DOHH2 (cell line): ENCODE data around the gene SPZ1.

ENCODE experiments used
- EZH2phosphoT487 ChIP-seq: fragments of 200-600 bp; sonication (generic); IDR thresholded peaks from 2 replicates; pipeline ENCODE4 v1.6.1; 2017; ENCODE audit warnings: borderline replicate concordance, mild to moderate bottlenecking, antibody characterized with exemption, low read length, moderate library complexity, mixed read lengths
- TF ChIP-seq, protein P1 (sequence below): fragments of 200-600 bp; sonication (generic); IDR thresholded peaks from one replicate; pipeline ENCODE4 v1.5.1; 2014; ENCODE audit warnings: antibody characterized with exemption, mild to moderate bottlenecking, low read depth, low read length; ENCODE audit not compliant: poor library complexity, severe bottlenecking

DNA sequence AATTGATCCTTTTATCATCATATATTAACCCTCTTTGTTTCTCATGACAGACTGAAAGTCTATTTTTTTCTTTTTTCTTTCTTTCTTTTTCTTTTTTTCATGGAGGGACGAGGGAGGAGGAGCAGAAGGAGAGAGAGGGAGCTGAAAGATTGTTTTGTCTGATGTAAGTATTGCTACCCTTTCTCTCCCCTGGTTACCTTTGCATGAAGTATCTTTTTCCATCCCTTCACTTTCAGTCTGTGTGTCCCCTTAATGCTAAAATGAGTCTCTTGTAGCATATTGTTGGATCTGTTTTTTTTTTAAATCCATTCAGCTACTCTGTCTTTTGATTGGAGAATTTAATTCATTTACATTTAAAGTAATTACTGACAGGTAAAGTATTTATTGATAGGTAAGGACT is 36.4 kb upstream of the SPZ1 start:
- TF ChIP-seq, protein P1, sequence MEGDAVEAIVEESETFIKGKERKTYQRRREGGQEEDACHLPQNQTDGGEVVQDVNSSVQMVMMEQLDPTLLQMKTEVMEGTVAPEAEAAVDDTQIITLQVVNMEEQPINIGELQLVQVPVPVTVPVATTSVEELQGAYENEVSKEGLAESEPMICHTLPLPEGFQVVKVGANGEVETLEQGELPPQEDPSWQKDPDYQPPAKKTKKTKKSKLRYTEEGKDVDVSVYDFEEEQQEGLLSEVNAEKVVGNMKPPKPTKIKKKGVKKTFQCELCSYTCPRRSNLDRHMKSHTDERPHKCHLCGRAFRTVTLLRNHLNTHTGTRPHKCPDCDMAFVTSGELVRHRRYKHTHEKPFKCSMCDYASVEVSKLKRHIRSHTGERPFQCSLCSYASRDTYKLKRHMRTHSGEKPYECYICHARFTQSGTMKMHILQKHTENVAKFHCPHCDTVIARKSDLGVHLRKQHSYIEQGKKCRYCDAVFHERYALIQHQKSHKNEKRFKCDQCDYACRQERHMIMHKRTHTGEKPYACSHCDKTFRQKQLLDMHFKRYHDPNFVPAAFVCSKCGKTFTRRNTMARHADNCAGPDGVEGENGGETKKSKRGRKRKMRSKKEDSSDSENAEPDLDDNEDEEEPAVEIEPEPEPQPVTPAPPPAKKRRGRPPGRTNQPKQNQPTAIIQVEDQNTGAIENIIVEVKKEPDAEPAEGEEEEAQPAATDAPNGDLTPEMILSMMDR: no peak
- no peak for TF ChIP-seq EZH2phosphoT487
